GM18520 (cell line): ENCODE data around the gene SLC10A7.

Source experiments
- ATAC-seq: cut with Tn5 transposase; IDR thresholded peaks from one replicate; pipeline ENCODE4 v1.9.1; 2021; ENCODE audit not compliant: unreplicated experiment

The SLC10A7 gene, protein sequence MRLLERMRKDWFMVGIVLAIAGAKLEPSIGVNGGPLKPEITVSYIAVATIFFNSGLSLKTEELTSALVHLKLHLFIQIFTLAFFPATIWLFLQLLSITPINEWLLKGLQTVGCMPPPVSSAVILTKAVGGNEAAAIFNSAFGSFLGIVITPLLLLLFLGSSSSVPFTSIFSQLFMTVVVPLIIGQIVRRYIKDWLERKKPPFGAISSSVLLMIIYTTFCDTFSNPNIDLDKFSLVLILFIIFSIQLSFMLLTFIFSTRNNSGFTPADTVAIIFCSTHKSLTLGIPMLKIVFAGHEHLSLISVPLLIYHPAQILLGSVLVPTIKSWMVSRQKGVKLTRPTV

DNA sequence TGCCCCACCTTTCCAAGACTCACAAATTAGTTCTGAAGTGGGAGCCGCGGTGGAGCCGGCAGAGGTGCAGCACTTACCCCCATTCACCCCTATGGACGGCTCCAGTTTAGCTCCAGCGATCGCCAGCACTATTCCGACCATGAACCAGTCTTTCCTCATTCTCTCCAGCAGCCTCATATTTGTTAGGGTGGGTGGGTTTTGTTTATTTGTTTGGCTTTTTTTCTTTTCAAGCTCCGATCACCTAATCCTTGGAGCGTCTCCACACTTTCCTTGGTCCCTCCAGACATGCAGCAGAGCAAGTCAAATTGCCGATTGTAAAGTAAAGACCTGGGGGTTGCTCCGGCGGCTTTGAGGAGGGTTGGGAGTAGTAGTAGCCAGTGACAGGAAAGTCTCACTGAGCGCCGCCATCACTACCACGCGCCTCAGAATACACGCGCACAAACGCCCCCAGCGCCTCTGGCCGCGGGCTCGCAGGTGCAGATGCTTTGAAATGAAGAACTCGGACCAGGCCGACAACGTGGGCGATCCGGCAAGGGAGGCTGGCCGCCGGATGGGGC is at the start of gene SLC10A7:
TSS of gene SLC10A7 (minus strand) at position 400 of the 557 bp plus-strand sequence. CDS start at position 177, 223 bp downstream.
- peak; percentile 66 for ATAC-seq

DNA sequence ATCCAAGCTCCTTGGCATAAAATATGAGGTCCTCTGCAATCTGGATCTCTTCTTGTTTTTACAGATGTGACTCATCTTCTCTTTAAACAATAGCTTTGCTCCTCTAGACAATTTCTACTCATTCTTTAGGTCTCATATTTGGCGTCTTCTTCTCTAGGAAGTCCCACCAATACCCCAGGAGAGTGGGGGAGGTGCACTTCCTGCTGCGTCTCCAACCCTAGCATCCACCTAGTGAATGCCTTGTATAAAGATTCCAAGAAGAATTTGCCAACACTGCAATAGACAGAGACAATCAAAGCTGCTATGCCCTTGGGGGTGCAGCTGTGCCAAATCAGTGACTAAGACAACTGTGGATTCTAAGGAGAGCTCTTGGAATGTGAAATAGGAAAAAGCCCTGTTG is 45.7 kb upstream of the SLC10A7 start:
- ATAC-seq, result no peak

DNA sequence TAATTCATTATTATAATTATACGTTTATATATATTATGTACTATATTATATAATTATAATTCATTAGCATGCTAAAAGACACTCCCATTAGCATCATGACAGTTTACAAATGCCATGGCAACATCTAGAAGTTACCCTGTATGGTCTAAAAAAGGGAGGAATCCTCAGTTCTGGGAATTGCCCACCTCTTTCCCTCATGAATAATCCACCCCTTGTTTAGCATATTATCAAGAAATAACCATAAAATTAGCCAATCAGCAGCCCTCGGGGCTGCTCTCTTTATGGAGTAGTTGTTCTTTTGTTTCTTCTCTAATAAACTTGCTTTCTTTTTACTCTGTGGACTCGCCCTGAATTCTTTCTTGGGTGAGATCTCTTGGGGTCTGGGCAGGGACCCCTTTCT is 42.8 kb upstream of the SLC10A7 start:
- no peak for ATAC-seq

- no peak for ATAC-seq
These were observed 28.4 kb upstream of the SLC10A7 start for GRCh38 chr4:146550161-146550560.

DNA sequence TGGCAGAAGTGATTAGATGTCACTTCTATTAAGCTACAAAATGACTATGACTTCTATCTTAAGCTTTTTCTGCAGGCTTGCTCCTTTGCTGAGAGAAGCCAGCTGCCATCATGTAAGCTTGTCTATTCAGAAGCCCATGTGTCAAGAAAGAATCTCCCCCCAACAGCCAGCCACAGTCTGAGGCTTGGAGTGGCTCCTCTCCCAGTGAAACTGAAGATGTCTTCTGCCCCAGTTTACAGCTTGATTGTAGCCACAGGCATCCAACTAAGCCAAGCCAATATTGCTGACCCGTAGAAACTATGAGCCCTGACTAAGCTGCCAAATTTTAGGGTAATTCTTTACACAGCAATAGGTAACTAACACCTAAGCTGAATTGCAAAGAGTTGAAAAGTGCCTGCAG is 26.7 kb upstream of the SLC10A7 start:
- ATAC-seq, result no peak

DNA sequence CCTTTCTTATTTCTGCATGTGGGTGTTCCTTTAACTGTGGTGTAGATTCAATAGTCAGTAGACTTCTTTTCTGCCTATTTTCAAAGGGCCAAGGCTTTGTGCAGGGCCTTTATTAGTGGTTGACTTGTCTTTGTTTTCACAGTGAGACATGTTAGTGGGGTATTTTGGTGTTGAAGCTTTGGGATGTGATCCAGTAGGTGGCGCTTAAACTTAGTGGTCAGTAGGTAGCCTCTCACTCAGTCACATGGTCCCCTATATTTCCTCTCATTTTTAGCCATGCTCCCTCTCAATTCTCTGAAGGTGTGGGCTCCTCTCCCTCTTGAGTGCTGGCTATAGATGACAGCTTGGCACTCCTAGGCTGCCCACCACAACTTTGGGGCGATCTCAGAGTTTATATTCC is 23.4 kb upstream of the SLC10A7 start:
- peak; percentile 50 for ATAC-seq

DNA sequence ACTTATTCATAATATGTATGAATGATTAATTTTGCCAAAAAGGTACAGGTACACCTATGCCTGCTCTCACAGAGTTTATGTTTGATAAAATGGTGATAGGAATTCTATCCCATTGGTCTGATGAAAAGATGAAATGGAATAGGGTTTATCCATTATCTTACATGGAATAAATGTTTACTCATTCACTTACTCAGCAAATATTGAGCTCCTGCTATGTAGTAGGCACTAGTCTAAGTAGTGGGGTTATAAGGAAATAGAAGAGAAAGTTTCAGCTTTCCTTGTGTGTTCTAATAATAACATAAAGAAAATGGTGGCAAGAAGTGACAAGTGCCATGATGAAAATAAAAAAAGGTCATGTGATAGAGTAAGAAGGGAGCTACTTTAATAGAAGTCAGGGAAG is 12.4 kb upstream of the SLC10A7 start:
- ATAC-seq, result no peak

GRCh38 chr4:146525754-146526153 is 4.0 kb upstream of the SLC10A7 start:
- no peak for ATAC-seq

DNA sequence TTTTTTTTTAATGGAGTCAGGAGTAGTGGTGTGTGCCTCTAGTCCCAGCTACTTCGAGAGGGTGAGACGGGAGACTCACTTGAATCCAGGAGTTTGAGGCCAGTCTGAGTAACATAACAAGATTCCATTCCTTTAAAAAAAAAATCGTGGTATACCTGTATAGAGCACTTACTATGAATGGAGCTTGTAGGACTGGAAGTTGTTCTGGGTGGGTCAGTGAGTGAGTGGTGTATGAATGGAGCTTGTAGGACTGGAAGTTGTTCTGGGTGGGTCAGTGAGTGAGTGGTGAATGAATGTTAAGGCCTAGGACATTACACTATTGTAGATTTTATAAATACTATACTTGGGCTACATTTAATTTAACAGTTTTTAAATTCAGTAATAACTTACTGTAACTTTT is 2.9 kb upstream of the SLC10A7 start:
- no peak for ATAC-seq

- ATAC-seq, result peak; percentile 13
These were observed 1.1 kb upstream of the SLC10A7 start for GRCh38 chr4:146522869-146523205.

- peak; percentile 32 for ATAC-seq
These were observed 543 bp upstream of the SLC10A7 start for GRCh38 chr4:146522098-146522868.

DNA sequence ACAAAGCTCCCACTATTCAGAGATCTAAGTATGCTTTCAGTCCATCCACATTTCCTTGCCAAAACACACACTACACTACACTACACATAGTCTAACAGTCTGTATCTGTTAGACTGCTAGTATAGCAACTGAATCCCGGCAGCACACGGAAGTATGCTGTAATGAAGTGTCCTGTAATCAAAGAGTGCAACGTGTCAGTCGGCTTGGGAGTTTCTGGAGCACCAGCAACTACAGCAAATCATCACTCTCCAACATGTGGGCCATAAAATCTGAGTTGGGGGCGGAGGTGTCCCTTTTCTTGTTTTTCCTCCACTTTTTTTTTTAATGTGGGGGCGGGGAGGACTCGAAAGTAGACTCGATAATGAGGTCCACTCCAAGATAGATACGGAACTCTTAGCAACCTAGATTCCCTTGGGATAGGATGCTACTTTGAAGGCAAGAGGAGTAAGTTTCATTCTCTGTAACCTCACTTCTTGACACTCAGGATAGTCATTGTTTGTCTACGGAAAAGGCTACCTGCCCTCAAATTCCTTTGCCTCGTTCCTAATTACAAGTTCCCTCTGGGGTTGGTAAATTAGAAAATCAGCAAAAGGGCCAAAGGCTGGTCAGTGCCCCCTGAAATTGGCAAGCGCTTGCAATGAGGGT is 722 bp downstream of the SLC10A7 start:
- peak; percentile 44 for ATAC-seq

DNA sequence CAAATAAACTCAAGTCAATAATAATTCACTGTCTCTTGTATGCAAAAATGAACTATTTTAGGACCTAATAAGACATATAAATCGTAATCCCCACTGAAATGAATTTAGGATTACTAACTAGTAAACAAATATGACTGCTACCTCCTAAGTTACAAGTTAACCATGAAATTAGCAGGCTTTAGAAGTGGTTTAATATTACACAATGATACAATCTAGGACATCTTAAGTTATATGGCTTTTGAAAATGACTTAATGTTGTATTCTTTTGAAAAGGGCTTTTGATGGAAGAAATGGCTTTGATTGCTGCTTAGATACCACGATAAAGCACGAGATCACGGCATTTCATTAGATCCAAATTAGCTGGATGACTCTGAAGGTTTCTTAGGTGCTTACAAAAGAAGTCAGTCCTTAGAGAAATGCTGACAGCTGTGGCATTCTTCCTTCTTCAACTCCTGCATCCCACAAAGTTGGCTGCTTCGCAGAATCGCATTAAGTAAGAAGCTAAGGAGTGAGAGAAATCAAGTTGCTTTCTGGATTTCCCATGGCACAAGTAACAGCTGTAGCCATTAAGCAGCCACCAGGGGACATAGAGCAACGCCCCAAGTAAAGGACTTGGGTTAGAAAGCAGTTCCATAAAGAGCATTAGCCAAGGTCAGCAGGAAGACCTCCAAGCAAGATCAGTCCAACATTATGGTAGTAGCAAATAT is 6.9 kb downstream of the SLC10A7 start:
- no peak for ATAC-seq

- ATAC-seq, result no peak
These were observed 8.2 kb downstream of the SLC10A7 start for GRCh38 chr4:146513548-146513947.

GRCh38 chr4:146511381-146511780 is 10.4 kb downstream of the SLC10A7 start:
- ATAC-seq, result no peak

- no peak for ATAC-seq
These were observed 10.8 kb downstream of the SLC10A7 start for GRCh38 chr4:146510942-146511341.

DNA sequence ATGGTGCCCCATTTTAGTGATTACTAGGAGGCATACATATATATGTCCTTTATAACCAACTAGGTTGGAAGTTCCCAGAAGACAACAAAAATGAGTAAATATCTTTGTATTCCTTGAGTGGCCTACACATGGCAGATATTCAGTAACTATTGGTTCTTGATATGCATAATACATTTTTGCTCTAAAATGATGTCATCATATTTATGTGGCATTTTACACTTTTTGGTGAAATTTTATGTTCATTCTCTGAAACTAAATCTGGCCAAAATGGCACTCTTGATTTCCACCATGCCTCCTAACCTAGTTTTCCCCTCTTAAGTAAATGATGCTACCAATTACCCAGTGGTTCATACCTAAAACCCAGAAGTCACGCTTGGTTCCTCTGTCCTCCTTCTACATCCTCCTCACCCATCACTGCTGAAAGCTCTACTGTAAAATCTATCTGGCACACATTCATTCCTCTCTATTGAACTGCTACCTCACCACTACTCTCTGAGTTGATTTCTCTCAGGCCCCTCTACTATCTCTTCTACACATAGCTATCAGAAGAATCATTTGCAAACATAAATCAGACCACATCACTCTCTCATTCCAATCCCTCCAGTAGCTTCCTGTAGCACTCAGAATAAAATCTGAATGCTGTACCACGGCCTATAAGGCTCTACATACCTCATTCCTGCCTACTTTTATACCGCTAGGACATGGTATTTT is 13.4 kb downstream of the SLC10A7 start:
- ATAC-seq, result no peak

DNA sequence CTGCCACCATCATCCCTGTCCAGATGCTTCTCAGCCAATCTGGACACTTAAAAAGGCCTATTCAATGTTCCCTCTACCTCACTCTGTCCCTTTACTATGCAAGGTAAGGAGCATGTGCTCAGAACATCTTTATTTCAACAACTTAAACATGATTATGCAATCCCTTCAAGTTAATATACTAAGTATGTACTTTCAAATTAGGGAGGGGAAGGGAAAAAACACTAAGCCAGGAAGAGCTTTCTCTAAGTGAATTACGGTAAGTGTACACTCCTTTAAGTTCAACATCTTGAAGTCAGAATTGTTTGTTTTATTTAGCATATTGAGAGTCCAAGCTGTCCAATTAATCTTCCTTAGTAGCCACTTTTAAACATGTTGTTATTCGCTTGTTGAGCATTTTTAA is 14.1 kb downstream of the SLC10A7 start:
- ATAC-seq, result no peak

GRCh38 chr4:146506272-146506671 is 15.5 kb downstream of the SLC10A7 start:
- ATAC-seq, result no peak

DNA sequence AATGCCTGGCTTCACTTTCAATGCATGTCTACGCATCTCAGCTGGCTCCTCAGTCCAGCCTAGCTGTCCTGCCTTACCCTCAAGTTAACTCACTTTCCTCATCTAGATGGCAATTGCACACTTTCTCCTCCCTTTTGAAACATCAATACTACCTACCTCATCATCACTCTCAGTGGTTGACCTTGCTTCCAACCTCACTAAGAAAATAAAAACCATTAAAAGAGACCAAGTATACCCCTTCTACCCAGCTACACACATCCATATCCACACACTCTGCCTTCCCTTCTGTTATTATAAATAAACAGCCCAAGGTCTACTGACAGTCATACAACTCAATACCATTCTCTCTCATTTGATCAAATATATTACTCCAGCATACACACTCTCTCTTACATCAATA is 21.5 kb downstream of the SLC10A7 start:
- no peak for ATAC-seq
